HEK293 (cell line): ENCODE measurements around the gene CCDC85C.

ENCODE experiments used
- CTCF ChIP-seq: fragments of 450-650 bp; formaldehyde crosslinking; IDR thresholded peaks from 2 replicates; pipeline ENCODE4 v1.5.1; 2016; ENCODE audit warnings: missing biosample characterization, missing genetic modification characterization
- PRDM4 ChIP-seq: fragments of 450-650 bp; formaldehyde crosslinking; IDR thresholded peaks from 2 replicates; pipeline ENCODE4 v1.5.1; 2017; ENCODE audit warnings: missing biosample characterization, missing genetic modification characterization
- REST ChIP-seq: fragments of 450-650 bp; formaldehyde crosslinking; IDR thresholded peaks from 2 replicates; pipeline ENCODE4 v1.5.1; 2016; ENCODE audit warnings: missing biosample characterization, missing genetic modification characterization
- TCF7L2 ChIP-seq: IDR thresholded peaks from 2 replicates; pipeline ENCODE4 v1.6.1; 2011; ENCODE audit warnings: low read depth, mild to moderate bottlenecking, inconsistent platforms, low read length, moderate library complexity, borderline replicate concordance
- YY1 ChIP-seq: fragments of 450-650 bp; formaldehyde crosslinking; IDR thresholded peaks from 2 replicates; pipeline ENCODE4 v1.5.1; 2018; ENCODE audit warnings: missing biosample characterization, missing genetic modification characterization
- ZFP3 ChIP-seq: fragments of 450-650 bp; formaldehyde crosslinking; IDR thresholded peaks from 2 replicates; pipeline ENCODE4 v1.5.1; 2016; ENCODE audit warnings: low read depth, missing biosample characterization, missing genetic modification characterization
- ZNF24 ChIP-seq: fragments of 450-650 bp; formaldehyde crosslinking; IDR thresholded peaks from 2 replicates; pipeline ENCODE4 v1.5.1; 2016; ENCODE audit warnings: missing biosample characterization, missing genetic modification characterization
- ZNF501 ChIP-seq: fragments of 450-650 bp; formaldehyde crosslinking; IDR thresholded peaks from 2 replicates; pipeline ENCODE4 v1.5.1; 2016; ENCODE audit warnings: missing biosample characterization, missing genetic modification characterization
- ZNF514 ChIP-seq: fragments of 450-650 bp; formaldehyde crosslinking; IDR thresholded peaks from 2 replicates; pipeline ENCODE4 v1.5.1; 2016; ENCODE audit warnings: missing biosample characterization, missing genetic modification characterization
- ZNF549 ChIP-seq: fragments of 450-650 bp; IDR thresholded peaks from 2 replicates; pipeline ENCODE4 v1.5.1; 2018; ENCODE audit warnings: missing biosample characterization, missing genetic modification characterization, mild to moderate bottlenecking, inconsistent platforms, moderate library complexity
- ZNF621 ChIP-seq: fragments of 450-650 bp; formaldehyde crosslinking; IDR thresholded peaks from 2 replicates; pipeline ENCODE4 v1.5.1; 2017; ENCODE audit warnings: missing biosample characterization, missing genetic modification characterization
- ZNF654 ChIP-seq: fragments of 450-650 bp; formaldehyde crosslinking; IDR thresholded peaks from 2 replicates; pipeline ENCODE4 v1.5.1; 2016; ENCODE audit warnings: low read depth, missing biosample characterization, missing genetic modification characterization

GRCh38 chr14:99627100-99627499, 23.1 kb upstream of the CCDC85C start:
- TF ChIP-seq ZNF621 (tag by site-specific recombination): no peak
- no peak for TF ChIP-seq ZNF654 (tag by site-specific recombination)
- no peak for TF ChIP-seq ZNF501
- no peak for TF ChIP-seq TCF7L2
- no peak for TF ChIP-seq REST (tag by site-specific recombination)
- TF ChIP-seq CTCF (tag by site-specific recombination): no peak
- no peak for TF ChIP-seq ZFP3
- TF ChIP-seq ZNF549: no peak
- TF ChIP-seq ZNF24 (tag by site-specific recombination): no peak
- no peak for TF ChIP-seq ZNF514 (tag by site-specific recombination)
- TF ChIP-seq PRDM4 (tag by site-specific recombination): no peak
- no peak for TF ChIP-seq YY1 (tag by site-specific recombination)
